Measurements from ENCODE around the gene IL23R. TPM values are rescaled to one million over a fixed set of nuclear protein-coding genes. Genes with fewer than 3 reads are reported as not detected.

IL23R gene
- total and polyA plus RNA-seq, 10 donors: 0.07 to 1.2 (median 0.67) TPM; not detected in 2

- H3K4me3 ChIP-seq: no peak overlapping the region
- H3K27ac ChIP-seq: no peak overlapping the region
- no peaks in the 10 kb centered on the region for H3K4me1 ChIP-seq
- no peaks in the 10 kb centered on the region for H3K36me3 ChIP-seq
- no peak for DNase-seq
- no peaks in the 10 kb centered on the region for H3K27me3 ChIP-seq (replicated peaks in 1 of 7)
- WGBS, 5 donors: 74 to 93% (median 84%) methylated on average over 2 of the region's 2 CpGs
- no peaks in the 10 kb centered on the region for H3K9me3 ChIP-seq
- intact Hi-C loops (cut with DNase I; ENCODE audit: low total_unique reads): no loop called here
- TF ChIP-seq CTCF (IDR thresholded peaks at IDR 0.05 in 8 of 11, conservative IDR thresholded peaks at IDR 0.05 in 3 of 11) (no peak), POLR2A (IDR thresholded peaks at IDR 0.05) (no peak), POLR2AphosphoS5 (IDR thresholded peaks at IDR 0.05) (no peak)
These were observed 21.9 kb downstream of the IL23R start for GRCh38 chr1:67188137-67188536.

- TF ChIP-seq CTCF (IDR thresholded peaks at IDR 0.05 in 8 of 11, conservative IDR thresholded peaks at IDR 0.05 in 3 of 11) (no peak), POLR2AphosphoS5 (IDR thresholded peaks at IDR 0.05) (no peak), POLR2A (IDR thresholded peaks at IDR 0.05) (no peak)
- no peak overlapping the region for H3K27ac ChIP-seq
- no peaks in the 10 kb centered on the region for H3K36me3 ChIP-seq
- intact Hi-C loops (cut with DNase I; ENCODE audit: low total_unique reads): no loop called here
- DNase-seq: no peak
- 66 to 78% (median 70%) methylated on average over 3 of the region's 3 CpGs for WGBS, 5 donors
- H3K4me3 ChIP-seq: no peak overlapping the region
- peaks cover 0 to 3% (median 0%) of the 10 kb centered on the region in 6 donors for H3K4me1 ChIP-seq
- no peaks in the 10 kb centered on the region for H3K27me3 ChIP-seq (replicated peaks in 1 of 7)
- no peaks in the 10 kb centered on the region for H3K9me3 ChIP-seq
These were observed 23.7 kb downstream of the IL23R start for GRCh38 chr1:67189953-67190352.

DNA sequence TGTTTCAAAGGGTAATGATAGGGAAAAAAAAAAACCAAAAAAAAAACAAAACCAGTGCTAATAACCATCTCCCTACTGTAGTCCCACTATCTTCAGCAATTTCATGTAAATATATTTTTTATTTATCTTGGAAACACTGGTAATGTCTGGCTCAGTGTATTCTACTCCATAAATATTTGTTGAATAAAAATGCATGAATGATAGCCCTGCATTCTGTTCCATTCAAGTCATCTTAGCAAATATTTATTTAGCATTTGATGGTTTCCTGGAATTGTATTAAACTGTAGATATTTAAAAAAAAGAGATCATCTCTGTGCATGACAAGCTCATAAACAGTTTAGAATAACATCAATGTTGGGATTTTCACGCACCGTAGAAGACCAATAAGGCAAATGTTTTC, 24.2 kb downstream of the IL23R start:
- no peak for DNase-seq
- Histone ChIP-seq H3K27ac (no peak overlapping the region), H3K36me3 (no peaks in the 10 kb centered on the region), H3K27me3 (replicated peaks in 1 of 7) (no peaks in the 10 kb centered on the region), H3K4me1 (peaks cover 0 to 3% (median 0%) of the 10 kb centered on the region in 6 donors), H3K9me3 (no peaks in the 10 kb centered on the region), H3K4me3 (no peak overlapping the region)
- no peak for TF ChIP-seq POLR2A (IDR thresholded peaks at IDR 0.05)
- TF ChIP-seq POLR2AphosphoS5 (IDR thresholded peaks at IDR 0.05): no peak
- TF ChIP-seq CTCF (IDR thresholded peaks at IDR 0.05 in 8 of 11, conservative IDR thresholded peaks at IDR 0.05 in 3 of 11): no peak
- intact Hi-C loops (cut with DNase I; ENCODE audit: low total_unique reads): no loop called here
- WGBS, 5 donors: 95 to 98% (median 97%) methylated on average over 2 of the region's 2 CpGs

- WGBS, 5 donors: 71 to 90% (median 89%) methylated on average over 2 of the region's 2 CpGs
- intact Hi-C loops (cut with DNase I; ENCODE audit: low total_unique reads): no loop called here
These were observed 24.7 kb downstream of the IL23R start for GRCh38 chr1:67190942-67191341.

More at GRCh38 chr1:67190942-67191341, 24.7 kb downstream of the IL23R start:
- peaks cover 0 to 3% (median 0%) of the 10 kb centered on the region in 6 donors for H3K4me1 ChIP-seq
- no peaks in the 10 kb centered on the region for H3K36me3 ChIP-seq
- no peak for DNase-seq
- H3K27ac ChIP-seq: no peak overlapping the region
- H3K9me3 ChIP-seq: no peaks in the 10 kb centered on the region
- no peak overlapping the region for H3K4me3 ChIP-seq
- no peaks in the 10 kb centered on the region for H3K27me3 ChIP-seq (replicated peaks in 1 of 7)
- no peak for TF ChIP-seq POLR2A (IDR thresholded peaks at IDR 0.05)
- TF ChIP-seq POLR2AphosphoS5 (IDR thresholded peaks at IDR 0.05): no peak
- TF ChIP-seq CTCF (IDR thresholded peaks at IDR 0.05 in 8 of 11, conservative IDR thresholded peaks at IDR 0.05 in 3 of 11): no peak

Data from spleen (tissue), 11 donors.